IPS-11a (cell line): ENCODE data around the gene SEPTIN1.

Source experiments
- H3K4me3 ChIP-seq: one replicate; pipeline ENCODE4 v1.5.1; 2013; ENCODE audit warnings: low read depth, low read length, control low read depth

The SEPTIN1 gene

DNA sequence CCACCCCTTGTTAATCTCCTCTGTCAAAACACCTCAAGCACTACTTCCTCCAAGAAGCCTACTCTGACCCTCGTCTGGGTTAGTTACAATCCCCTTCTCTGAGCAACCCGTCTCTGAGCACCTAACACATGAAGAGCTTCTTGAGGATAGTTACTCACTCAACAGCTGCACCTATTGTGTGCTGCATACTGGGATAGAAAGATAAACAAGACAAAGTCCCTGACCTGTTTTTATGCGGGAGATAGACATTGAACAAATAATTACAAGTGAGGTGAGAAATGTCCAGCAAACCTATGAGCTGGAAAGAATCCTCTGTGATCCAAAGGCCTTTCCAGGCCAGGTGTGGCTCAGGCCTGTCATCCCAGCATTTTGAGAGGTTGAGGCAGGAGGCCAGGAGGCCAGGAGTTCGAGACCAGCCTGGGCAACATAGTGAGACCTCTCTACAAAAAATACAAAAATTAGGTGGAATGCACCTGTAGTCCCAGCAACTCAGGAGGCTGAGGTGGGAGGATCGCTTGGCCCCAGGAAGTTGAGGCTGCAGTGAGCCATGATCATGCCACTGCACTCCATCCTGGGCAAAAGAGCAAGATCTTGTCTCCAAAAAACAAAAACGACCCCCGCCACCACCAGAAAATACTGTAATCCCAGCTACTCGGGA, 19.5 kb upstream of the SEPTIN1 start:
- H3K4me3 ChIP-seq = no peak overlapping the region

DNA sequence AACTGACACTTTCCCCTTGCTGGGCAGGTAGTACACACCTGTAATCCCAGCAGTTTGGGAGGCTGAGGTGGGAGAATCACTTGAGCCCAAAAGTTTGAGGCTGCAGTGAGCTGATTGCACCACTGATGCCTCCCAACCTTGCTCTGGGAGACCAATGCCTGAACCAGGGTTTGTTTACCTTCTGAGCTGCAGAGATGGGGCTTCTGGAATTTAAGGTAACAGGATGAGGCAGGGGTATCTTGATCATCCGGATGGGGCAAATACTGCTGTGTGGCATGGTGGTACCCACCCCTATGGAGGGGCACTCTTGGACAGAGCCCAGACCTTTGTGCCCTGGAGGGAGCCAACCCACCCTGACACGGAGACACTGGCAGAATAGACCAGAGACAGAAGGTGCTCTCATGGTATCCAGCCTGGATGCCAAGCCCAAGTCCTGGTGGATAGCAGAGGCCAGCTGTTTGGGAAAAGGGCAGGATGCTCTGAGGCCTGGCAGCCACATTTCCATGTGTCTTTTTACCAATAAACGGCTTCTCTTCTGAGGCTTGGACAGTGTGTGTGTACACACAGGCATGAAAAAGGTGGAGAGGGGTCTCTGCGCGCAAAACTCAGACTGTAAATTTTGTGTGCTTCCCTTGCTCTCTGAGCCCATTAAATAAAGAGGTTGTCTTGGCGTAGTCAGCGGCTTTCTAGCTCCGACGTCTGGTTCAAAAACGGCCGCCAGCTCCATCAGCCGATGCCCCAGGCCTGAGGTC, 17.2 kb upstream of the SEPTIN1 start:
- H3K4me3 ChIP-seq = peak overlapping the region; percentile 47

DNA sequence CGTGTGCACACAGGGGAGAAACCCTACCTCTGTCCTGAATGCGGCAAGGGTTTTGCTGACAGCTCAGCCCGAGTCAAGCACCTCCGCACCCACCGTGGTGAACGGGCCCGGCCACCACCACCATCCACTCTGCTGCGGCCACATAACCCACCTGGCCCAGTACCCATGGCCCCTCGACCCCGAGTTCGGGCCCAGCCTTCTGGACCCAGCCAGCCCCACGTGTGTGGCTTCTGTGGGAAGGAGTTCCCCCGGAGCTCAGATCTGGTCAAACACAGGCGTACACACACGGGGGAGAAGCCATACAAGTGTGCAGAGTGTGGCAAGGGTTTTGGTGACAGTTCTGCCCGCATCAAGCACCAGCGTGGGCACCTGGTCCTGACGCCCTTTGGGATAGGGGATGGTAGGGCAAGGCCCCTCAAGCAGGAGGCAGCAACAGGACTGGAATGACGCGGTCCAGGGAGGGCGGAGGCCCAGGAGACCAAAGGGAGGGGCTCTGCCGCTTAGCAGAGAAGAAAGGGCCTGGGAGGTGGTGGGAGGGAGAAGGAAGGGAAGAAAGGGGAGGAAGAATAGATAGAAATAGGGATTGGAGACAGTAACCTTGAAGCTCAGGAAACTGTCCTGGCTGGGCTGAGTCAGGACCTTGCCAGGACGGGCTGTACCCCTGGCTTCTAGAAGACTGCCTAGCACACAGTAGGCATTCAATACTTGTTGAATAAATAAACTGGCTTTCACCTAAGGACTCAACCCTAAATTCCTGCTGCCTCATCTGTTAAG, 16.5 kb upstream of the SEPTIN1 start:
- no peak overlapping the region for H3K4me3 ChIP-seq

DNA sequence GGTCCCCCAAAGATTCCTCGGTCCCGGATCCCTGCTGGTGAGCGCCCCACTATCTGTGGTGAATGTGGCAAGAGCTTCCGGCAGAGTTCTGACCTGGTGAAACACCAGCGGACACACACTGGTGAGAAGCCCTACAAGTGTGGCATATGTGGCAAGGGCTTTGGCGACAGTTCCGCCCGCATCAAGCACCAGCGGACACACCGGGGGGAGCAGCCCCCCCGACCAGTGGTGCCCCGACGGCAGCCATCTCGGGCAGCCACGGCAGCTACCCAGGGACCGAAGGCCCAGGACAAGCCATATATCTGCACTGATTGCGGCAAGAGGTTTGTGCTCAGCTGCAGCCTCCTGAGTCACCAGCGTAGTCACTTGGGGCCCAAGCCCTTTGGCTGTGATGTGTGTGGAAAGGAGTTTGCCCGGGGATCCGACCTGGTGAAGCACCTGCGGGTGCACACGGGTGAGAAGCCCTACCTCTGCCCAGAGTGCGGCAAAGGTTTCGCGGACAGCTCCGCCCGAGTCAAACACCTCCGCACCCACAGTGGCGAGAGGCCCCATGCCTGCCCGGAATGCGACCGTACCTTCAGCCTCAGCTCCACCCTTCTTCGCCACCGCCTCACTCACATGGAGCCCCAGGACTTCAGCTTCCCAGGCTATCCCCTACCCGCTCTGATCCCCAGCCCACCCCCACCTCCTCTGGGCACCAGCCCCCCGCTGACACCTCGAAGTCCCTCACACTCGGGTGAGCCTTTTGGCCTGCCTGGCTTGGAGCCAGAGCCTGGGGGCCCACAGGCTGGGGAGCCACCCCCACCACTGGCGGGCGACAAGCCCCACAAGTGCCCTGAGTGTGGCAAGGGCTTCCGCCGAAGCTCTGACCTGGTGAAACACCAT, 15.7 kb upstream of the SEPTIN1 start:
- no peak overlapping the region for H3K4me3 ChIP-seq

DNA sequence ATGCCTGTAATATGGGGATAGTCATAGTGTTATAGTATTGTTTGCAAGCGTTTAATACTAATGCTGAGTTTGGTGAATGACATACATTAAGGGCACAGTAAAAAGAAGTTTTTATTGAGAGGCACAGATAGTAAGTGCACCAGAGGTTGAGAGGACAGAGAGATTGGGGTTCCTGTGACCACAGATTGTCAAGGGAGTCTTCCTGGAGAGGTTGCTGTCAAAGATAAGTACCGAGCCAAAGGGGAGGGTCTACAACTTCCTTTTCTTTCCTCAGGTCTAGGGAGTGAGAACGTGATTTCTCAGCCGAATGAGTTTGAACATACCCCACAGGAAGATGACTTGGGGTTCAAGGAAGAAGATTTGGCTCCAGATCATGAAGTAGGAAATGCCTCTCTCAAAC, 14.7 kb upstream of the SEPTIN1 start:
- H3K4me3 ChIP-seq = no peak overlapping the region

DNA sequence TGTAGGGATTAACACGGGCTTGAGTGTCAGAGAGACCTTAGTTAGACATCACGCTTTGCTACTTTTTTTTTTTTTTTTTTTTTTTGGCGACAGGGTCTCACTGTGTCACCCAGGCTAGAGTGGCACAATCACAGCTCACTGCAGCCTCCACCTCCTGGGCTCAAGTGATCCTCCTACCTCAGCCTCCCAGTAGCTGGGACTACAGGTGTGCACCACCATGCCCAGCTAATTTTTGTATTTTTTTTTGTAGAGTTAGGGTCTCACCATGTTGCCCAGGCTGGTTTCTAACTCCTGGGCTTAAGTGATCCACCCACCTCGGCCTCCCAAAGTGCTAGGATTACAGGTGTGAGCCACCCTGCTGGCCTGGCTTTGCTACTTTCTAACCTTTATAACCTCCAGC, 14.3 kb upstream of the SEPTIN1 start:
- H3K4me3 ChIP-seq = peak overlapping the region; percentile 86

DNA sequence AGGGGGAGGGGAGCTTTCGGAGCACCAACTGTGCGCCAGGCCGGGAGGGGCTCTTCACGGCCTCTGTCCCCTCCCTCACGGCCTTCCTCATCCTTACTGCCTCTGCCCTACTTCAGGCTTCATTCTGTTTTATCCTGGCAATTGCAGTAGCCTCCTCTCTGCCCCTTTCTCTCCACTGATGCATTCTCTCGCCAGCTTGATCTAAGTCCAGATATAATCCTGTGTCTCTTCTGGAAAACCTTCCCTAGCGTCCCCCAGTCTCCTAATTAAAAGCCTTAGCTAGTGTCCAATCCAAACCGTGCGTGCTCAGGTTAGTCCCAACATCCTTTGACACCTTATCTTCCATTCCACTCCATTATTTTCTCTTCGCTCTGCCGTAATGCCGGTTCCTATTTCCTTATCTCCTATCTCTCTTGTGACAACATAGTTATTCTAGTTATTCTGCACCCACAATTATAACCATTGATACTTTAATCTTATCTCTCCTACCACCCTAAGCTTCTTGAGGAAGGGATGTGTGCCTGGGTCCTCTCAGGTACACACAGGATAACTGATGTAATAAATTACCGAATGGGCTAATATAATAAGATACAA, 13.7 kb upstream of the SEPTIN1 start:
- peak overlapping the region; percentile 86 for H3K4me3 ChIP-seq

DNA sequence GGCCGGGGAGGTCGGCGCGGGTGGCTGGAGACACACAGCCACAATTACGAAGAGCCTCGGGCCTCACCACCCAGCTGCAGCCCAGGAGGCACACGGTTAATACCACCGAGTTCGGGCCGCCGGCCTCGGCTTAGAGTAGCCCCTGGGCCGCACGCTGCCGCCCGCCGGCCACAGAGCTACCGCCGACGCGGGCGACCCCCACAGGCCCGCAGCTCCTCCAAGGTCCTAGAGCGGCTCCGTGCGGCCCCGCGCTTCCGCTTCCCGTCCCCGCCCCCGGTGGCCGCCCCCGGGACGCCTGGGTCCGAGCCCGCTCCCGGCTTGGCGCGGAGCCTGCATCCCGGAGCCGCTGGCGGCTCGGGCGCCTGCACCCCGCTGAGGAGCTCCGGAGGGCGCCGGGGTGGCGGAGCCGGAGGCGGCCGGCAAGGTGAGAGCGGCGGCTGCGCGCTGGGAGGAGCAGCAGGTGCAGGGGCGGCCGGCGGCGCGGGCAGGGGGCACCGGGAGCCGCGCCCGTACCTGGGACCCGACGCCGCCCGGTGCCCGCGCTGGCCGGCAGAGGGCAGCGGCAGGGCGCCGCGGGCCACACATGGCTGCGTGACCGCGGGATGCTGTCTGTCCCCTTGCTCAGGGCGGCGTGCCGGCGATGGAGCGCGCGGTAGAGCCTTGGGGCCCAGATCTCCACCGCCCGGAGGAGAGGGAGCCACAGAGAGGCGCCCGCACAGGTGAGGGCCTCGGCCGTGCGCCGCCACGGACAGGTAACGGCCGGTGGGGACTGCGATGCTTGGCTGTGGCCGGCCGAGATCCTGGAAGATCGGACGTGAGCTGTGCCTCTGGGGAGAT, 13.0 kb upstream of the SEPTIN1 start, which contains the start of gene ZNF48:
Gene ZNF48 (plus strand): TSS at position 266 of the 837 bp plus-strand sequence. CDS start 375 bp downstream, at position 641.
- peak within 1 kb of the TSS; percentile 86 for H3K4me3 ChIP-seq

DNA sequence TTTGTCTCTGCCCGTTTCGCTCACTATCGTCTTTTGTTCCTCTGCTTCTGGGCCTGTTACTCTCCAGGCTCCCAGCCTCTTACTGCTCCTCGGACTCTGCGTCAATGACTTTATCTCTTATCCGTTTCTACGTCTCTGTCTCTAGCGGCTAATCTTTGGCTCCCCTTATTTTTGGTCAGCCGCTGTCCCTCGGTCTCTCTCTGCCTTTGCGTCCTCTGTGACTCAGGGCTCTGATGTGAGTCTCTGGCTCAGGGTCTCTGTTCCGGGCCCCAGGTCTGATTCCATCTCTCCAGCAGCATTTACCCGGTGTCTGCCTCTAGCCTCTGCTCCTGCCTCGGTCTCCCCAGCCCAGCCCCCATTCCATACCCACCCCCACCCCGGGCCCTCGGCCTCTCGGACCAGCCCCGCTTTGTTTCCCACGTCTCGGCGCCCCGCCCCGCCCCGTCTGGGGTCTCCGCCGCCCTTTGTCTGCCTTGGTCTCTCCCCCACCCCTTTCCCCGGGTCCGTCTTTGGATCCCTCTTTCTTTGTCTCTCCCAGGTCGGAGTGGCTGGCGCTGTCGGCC, 12.3 kb upstream of the SEPTIN1 start:
- peak overlapping the region; percentile 86 for H3K4me3 ChIP-seq

DNA sequence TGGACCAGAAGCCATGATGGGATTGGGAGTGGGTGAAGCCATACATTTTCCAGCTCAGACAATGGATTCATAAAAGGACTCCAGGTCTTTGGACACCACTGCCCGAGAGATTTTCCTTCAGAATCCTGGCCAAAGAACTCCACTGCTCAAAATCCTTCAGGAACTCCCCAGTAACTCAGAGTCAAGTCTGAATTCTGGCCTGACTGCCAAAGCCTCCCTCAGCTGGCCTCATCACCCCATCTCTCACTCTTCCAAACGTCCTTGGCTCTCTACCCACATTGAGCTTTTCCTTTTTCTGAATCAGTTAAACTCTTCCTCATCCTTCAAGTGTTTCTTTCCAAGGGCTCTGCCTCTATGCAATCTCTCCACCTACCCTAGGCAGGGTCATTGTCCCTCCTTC, 1.2 kb upstream of the SEPTIN1 start:
- H3K4me3 ChIP-seq = no peak overlapping the region

DNA sequence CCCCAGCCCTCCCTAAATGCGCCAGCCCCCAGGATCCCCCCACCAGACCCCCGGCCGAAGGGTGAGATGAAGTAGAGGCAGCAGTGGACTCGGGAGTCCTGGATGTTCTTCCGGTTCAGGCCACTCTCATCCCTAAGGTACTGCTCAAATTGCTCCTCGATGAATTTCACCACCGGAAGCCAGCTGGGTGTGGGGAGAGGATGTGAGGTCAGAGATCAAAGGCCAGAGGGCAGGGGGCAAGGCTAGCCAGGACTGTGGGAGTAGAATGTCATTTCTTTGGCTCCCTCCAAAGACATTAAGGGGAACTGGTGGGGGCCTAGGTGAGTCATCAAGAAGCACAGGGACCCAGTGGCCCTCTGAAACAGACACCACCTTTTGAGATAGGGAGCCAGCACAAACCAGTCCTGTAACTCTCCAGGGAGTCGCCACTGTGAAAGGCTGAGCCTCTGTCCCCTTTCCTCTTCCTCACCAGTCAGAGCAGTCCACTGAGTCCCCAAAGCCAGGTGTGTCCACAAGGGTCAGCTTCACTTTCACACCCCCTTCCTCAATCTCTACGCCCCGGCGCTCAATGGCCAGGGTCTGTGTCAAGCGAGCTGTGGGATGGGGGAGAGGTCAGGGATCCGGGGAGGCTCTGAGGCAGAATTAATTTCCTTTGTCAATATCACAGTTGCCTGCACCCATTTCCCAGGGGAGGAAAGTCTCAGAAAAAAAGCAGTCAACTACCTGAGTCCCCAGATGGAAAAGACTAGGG, 895 bp downstream of the SEPTIN1 start:
- no peak overlapping the region for H3K4me3 ChIP-seq

DNA sequence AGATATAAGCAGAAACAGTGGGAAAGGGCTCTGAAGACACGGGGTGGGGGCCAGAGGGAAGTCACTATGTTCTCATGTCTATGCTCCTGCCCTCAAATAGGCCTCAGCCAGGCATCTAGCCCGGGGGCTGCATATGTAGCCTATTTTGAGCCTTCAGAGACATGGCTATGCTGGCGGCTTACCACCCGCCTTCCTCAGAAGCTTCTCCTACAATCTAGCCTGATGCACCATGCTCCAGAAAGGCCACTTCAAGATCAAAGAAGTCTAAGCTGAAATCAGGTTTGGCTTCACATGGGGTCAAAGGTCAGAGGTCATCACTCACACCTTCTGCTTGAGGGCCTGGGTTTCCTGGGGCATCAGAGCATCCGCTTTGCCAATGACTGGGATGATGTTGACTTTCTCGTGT, 1.6 kb downstream of the SEPTIN1 start:
- H3K4me3 ChIP-seq = no peak overlapping the region

DNA sequence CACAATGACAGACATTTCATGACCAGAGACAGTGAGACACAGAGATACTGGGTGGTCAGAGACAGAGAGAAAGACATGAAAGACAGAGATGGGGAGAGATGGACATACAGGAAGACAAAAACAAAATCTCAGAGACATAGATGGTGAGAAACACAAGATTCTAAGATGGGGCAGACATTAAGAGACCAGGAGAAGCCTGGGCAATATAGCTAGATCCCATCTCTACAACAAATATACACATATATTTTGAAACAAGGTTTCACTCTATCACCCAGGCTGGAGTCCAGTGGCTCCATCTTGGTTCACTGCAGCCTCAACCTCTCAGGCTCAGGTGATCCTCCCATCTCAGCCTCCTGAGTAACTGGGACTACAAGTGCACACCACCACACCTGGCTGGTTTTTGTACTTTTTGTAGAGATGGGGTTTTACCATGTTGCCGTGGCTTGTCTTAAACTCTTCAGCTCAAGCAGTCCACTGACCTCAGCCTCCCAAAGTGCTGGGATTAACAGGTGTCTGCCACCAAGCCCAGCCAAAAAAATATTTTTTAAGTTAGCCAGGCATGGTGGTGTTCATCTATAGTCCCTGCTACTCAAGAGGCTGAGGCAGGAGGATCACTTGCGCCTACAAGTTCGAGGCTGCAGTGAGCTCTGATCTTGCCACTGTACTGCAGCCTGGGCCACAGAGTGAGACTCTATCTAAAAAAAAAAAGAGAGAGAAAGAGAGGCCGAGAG, 2.1 kb downstream of the SEPTIN1 start:
- H3K4me3 ChIP-seq = no peak overlapping the region

DNA sequence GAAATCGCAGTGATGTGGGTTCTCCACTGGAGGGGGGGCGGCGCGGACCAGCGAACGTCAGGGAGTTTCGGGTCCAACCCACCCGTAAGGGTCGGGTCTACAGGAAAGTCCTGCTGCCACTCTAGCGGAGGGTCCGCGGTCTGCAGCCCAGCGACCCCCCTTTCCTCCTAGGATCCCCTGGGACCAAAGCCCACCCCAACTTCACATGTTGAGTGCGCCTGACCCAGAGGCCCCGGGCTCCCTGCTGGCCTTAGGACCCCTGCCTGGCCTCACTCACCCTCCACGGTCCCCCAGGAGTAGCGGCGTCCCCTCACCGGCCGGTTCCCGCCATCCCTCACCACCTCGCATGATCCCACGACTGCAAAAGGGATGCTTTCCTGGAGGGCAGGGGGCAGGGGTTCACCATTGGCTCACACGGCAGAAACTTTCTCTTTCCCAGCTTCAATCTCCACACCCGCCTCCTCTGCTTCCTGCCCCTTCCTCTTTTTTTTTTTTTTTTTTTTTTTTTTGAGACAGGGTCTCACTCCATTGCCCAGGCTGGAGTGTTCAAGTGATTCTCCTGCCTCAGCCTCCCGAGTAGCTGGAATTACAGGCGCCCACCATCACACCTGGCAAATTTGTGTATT, 3.1 kb downstream of the SEPTIN1 start:
- H3K4me3 ChIP-seq = peak overlapping the region; percentile 37

DNA sequence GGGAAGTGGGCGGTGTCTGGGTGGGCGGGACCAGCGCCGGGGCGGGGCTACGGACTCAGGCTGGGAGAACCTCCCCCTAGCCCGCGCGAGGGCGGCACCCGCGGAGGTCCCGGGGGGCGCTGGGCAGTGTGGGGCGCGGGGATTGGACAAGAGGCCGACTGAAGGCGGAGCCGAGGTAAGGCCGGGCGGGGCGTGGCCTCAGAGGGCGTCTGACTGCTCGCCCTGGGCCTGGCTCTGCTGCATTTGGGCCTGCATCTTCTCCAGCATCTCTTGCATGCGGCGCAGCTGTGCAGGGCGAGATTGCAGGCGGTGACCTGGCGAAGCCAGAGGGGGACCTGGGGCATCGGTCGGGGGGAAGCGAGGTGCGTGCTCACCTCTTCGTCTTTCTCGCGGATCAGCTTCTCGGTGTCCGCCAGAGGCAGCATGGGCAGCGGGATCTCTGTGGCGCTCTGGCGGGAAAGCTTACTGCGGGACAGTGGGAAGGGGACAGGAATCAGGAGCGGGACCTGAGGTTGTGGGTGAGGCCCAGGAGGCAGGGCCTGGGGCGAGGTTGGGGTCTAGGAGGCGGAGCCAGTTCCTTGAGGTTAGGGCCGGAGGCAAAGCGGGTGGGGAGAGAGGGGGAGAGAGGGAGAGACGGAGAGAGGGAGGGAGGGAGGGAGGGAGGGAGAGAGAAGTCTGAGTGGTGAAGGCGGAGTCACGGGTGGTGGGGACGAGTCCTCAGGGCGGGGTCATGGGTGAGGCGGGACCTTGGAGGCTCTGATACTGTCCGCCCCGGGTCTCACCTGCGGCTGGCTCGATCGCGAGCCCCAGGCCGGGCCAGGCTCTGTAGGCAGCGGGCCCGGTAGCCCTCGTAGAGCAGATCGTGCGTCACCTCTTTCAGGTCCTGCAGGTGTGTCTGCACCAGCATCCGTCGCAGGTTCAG, 3.9 kb downstream of the SEPTIN1 start:
- peak overlapping the region; percentile 48 for H3K4me3 ChIP-seq

DNA sequence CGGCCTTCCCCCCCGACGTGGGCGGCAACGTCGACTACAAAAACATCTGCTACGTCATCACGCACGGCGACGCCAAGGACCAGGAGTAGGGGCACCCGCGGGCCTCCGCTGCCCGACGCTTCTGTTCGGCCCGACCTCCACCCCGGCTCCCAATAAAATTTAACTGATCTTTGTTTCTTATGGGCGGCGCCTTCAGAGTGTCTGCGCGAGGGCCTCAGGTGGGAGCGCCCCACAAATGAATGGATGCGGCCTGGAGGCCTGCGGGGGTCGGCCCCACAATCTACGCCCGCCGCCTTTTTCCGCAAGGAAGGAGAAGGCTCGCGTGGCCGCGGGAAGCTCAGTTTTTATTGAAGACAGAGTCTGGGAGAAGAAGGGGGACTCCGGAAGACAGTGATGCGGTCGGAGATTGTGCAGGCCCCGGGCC, 4.5 kb downstream of the SEPTIN1 start:
- H3K4me3 ChIP-seq = peak overlapping the region; percentile 48
